ENCODE results near the gene XRN2. TPM values are rescaled to one million over a fixed set of nuclear protein-coding genes. Genes with fewer than 3 reads are reported as not detected.

Gene XRN2
- total and polyA plus RNA-seq, 4 donors = 20.9 to 40.3 (median 25.2) TPM

DNA sequence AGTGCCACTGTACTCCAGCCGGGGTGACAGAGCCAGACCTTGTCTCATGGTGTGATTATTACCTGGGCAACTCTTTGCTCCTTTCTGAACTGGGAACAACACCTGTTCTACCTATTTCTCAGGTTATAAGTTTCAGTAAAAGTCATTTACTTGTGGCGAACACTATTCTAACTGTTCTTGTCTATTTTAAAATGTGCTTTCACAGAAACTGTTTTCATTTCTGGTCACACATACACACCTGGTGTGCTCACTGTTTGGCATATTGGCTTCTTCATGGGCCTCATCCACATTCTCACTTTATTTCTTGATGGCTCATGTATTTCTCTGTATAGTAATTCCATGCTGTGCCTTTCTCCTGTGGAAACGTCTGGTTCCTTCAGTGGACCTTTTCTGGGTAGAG, 30.5 kb upstream of the XRN2 start:
- Histone ChIP-seq H3K9me3 (ENCODE audit: control insufficient read depth in 4 of 4, low read length in 3 of 4) (no peaks in the 10 kb centered on the region), H3K36me3 (ENCODE audit: control insufficient read depth in 4 of 4, insufficient read depth in 3 of 4, low read depth in 1 of 4, low read length in 3 of 4) (no peaks in the 10 kb centered on the region), H3K4me3 (ENCODE audit: low read depth in 1 of 3, low read length in 3 of 3) (no peak overlapping the region), H3K4me1 (ENCODE audit: control insufficient read depth in 4 of 4, insufficient read depth in 4 of 4, low read length in 3 of 4) (no peaks in the 10 kb centered on the region), H3K27ac (ENCODE audit: low read depth in 1 of 2, low read length in 2 of 2) (no peak overlapping the region), H3K27me3 (ENCODE audit: control insufficient read depth in 4 of 4, insufficient read depth in 4 of 4, low read length in 3 of 4) (no peaks in the 10 kb centered on the region), H3K9ac (ENCODE audit: low read depth in 1 of 2, low read length in 2 of 2) (no peak overlapping the region)
- no peak for TF ChIP-seq TAF1 (conservative IDR thresholded peaks at IDR 0.05)
- TF ChIP-seq, protein P1, sequence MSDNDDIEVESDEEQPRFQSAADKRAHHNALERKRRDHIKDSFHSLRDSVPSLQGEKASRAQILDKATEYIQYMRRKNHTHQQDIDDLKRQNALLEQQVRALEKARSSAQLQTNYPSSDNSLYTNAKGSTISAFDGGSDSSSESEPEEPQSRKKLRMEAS (IDR thresholded peaks at IDR 0.05) = no peak
- TF ChIP-seq JUND (IDR thresholded peaks at IDR 0.05) = no peak
- TF ChIP-seq RXRA (IDR thresholded peaks at IDR 0.05) = no peak
- TF ChIP-seq, protein P2, sequence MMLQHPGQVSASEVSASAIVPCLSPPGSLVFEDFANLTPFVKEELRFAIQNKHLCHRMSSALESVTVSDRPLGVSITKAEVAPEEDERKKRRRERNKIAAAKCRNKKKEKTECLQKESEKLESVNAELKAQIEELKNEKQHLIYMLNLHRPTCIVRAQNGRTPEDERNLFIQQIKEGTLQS (IDR thresholded peaks at IDR 0.05) = no peak
- no peak for TF ChIP-seq RAD21 (IDR thresholded peaks at IDR 0.05)
- no peak for DNase-seq (ENCODE audit: low spot score)
- 77% methylated on average over 3 of the region's 3 CpGs for WGBS

DNA sequence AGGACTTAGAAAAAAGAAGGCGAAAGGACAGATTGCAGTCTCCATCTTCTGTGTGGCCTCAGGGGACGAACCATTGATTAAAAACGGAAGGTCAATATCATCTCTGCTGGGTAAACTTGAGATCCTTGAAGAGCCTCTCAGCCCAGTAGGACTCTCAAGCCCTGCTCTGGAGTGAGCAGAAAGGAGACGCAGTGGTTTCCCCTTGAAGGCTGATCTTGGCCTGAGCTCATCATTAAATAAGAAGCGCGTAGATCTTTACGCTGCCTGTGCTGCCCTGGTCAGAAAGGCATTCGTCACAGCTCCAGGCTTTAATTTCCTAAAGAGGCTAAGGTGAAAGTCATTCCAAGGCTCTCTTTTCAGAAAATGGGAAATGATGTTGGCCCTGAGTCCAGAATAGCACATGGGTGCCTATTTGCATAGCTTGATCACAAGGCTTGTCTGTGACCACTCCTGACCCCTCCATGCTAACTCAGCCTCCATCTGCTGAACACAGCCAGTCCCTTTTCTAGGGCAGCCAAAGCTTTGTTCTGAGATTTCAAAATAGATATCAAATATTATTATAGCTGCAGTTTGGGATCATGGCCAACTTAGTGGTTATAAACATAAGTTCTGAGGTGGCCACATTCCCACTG, 29.3 kb upstream of the XRN2 start:
- H3K9ac ChIP-seq (ENCODE audit: low read depth in 1 of 2, low read length in 2 of 2) = no peak overlapping the region
- no peak overlapping the region for H3K4me3 ChIP-seq (ENCODE audit: low read depth in 1 of 3, low read length in 3 of 3)
- DNase-seq (ENCODE audit: low spot score) = no peak
- H3K4me1 ChIP-seq (ENCODE audit: control insufficient read depth in 4 of 4, insufficient read depth in 4 of 4, low read length in 3 of 4) = no peaks in the 10 kb centered on the region
- TF ChIP-seq YY1 (IDR thresholded peaks at IDR 0.05) = no peak
- no peak for TF ChIP-seq HNF4A (conservative IDR thresholded peaks at IDR 0.05)
- TF ChIP-seq, protein P3, sequence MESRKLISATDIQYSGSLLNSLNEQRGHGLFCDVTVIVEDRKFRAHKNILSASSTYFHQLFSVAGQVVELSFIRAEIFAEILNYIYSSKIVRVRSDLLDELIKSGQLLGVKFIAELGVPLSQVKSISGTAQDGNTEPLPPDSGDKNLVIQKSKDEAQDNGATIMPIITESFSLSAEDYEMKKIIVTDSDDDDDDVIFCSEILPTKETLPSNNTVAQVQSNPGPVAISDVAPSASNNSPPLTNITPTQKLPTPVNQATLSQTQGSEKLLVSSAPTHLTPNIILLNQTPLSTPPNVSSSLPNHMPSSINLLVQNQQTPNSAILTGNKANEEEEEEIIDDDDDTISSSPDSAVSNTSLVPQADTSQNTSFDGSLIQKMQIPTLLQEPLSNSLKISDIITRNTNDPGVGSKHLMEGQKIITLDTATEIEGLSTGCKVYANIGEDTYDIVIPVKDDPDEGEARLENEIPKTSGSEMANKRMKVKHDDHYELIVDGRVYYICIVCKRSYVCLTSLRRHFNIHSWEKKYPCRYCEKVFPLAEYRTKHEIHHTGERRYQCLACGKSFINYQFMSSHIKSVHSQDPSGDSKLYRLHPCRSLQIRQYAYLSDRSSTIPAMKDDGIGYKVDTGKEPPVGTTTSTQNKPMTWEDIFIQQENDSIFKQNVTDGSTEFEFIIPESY (IDR thresholded peaks at IDR 0.05) = no peak
- TF ChIP-seq RXRA (IDR thresholded peaks at IDR 0.05) = no peak
- TF ChIP-seq, protein P4, sequence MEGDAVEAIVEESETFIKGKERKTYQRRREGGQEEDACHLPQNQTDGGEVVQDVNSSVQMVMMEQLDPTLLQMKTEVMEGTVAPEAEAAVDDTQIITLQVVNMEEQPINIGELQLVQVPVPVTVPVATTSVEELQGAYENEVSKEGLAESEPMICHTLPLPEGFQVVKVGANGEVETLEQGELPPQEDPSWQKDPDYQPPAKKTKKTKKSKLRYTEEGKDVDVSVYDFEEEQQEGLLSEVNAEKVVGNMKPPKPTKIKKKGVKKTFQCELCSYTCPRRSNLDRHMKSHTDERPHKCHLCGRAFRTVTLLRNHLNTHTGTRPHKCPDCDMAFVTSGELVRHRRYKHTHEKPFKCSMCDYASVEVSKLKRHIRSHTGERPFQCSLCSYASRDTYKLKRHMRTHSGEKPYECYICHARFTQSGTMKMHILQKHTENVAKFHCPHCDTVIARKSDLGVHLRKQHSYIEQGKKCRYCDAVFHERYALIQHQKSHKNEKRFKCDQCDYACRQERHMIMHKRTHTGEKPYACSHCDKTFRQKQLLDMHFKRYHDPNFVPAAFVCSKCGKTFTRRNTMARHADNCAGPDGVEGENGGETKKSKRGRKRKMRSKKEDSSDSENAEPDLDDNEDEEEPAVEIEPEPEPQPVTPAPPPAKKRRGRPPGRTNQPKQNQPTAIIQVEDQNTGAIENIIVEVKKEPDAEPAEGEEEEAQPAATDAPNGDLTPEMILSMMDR (IDR thresholded peaks at IDR 0.05; ENCODE audit: low read depth, low read length, missing input control) = no peak
- TF ChIP-seq HNF4G (IDR thresholded peaks at IDR 0.05) = no peak
- TF ChIP-seq FOXA1 (IDR thresholded peaks at IDR 0.05) = no peak
- no peak for TF ChIP-seq EGR1 (IDR thresholded peaks at IDR 0.05; ENCODE audit: low read depth in 2 of 2)
- H3K27me3 ChIP-seq (ENCODE audit: control insufficient read depth in 4 of 4, insufficient read depth in 4 of 4, low read length in 3 of 4) = no peaks in the 10 kb centered on the region
- no peak overlapping the region for H3K27ac ChIP-seq (ENCODE audit: low read depth in 1 of 2, low read length in 2 of 2)
- H3K36me3 ChIP-seq (ENCODE audit: control insufficient read depth in 4 of 4, insufficient read depth in 3 of 4, low read depth in 1 of 4, low read length in 3 of 4) = no peaks in the 10 kb centered on the region
- no peaks in the 10 kb centered on the region for H3K9me3 ChIP-seq (ENCODE audit: control insufficient read depth in 4 of 4, low read length in 3 of 4)
- 87% methylated on average over 8 of the region's 8 CpGs for WGBS

DNA sequence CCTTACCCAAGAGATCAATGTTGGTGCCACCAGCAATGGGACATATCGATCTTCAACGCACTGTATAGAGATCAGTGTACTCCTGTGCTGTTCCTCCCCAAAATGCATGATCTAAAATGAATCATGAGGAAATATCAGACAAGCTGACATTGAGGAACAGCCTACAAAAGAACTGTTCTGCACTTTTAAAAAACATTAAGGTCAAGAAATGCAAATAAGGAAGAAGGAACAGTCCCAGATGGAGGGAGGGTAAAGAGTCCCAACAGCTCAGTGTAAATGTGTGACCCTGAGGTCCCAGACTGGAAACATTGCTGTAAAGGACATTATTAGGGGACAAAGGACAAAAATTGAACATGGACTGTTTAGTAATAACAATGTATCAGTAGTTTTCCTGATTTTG, 24.3 kb upstream of the XRN2 start:
- no peak for DNase-seq (ENCODE audit: low spot score)
- Histone ChIP-seq H3K9ac (ENCODE audit: low read depth in 1 of 2, low read length in 2 of 2) (no peak overlapping the region), H3K36me3 (ENCODE audit: control insufficient read depth in 4 of 4, insufficient read depth in 3 of 4, low read depth in 1 of 4, low read length in 3 of 4) (no peaks in the 10 kb centered on the region), H3K27ac (ENCODE audit: low read depth in 1 of 2, low read length in 2 of 2) (no peak overlapping the region), H3K4me1 (ENCODE audit: control insufficient read depth in 4 of 4, insufficient read depth in 4 of 4, low read length in 3 of 4) (peaks cover 0 to 5% (median 0%) of the 10 kb centered on the region in 4 donors), H3K9me3 (ENCODE audit: control insufficient read depth in 4 of 4, low read length in 3 of 4) (no peaks in the 10 kb centered on the region), H3K4me3 (ENCODE audit: low read depth in 1 of 3, low read length in 3 of 3) (no peak overlapping the region), H3K27me3 (ENCODE audit: control insufficient read depth in 4 of 4, insufficient read depth in 4 of 4, low read length in 3 of 4) (no peaks in the 10 kb centered on the region)
- 95% methylated on average over 2 of the region's 2 CpGs for WGBS
- no peak for TF ChIP-seq FOXA1 (IDR thresholded peaks at IDR 0.05)
- no peak for TF ChIP-seq YY1 (IDR thresholded peaks at IDR 0.05)
- no peak for TF ChIP-seq HNF4A (conservative IDR thresholded peaks at IDR 0.05)
- no peak for TF ChIP-seq NR2F2 (IDR thresholded peaks at IDR 0.05)
- no peak for TF ChIP-seq JUND (IDR thresholded peaks at IDR 0.05)
- TF ChIP-seq, protein P1 (IDR thresholded peaks at IDR 0.05) = no peak
- TF ChIP-seq, protein P5, sequence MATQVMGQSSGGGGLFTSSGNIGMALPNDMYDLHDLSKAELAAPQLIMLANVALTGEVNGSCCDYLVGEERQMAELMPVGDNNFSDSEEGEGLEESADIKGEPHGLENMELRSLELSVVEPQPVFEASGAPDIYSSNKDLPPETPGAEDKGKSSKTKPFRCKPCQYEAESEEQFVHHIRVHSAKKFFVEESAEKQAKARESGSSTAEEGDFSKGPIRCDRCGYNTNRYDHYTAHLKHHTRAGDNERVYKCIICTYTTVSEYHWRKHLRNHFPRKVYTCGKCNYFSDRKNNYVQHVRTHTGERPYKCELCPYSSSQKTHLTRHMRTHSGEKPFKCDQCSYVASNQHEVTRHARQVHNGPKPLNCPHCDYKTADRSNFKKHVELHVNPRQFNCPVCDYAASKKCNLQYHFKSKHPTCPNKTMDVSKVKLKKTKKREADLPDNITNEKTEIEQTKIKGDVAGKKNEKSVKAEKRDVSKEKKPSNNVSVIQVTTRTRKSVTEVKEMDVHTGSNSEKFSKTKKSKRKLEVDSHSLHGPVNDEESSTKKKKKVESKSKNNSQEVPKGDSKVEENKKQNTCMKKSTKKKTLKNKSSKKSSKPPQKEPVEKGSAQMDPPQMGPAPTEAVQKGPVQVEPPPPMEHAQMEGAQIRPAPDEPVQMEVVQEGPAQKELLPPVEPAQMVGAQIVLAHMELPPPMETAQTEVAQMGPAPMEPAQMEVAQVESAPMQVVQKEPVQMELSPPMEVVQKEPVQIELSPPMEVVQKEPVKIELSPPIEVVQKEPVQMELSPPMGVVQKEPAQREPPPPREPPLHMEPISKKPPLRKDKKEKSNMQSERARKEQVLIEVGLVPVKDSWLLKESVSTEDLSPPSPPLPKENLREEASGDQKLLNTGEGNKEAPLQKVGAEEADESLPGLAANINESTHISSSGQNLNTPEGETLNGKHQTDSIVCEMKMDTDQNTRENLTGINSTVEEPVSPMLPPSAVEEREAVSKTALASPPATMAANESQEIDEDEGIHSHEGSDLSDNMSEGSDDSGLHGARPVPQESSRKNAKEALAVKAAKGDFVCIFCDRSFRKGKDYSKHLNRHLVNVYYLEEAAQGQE (IDR thresholded peaks at IDR 0.05) = no peak
- no peak for TF ChIP-seq SP1 (IDR thresholded peaks at IDR 0.05)
- TF ChIP-seq RAD21 (IDR thresholded peaks at IDR 0.05) = no peak
- no peak for TF ChIP-seq GABPA (IDR thresholded peaks at IDR 0.05 in 1 of 2, conservative IDR thresholded peaks at IDR 0.05 in 1 of 2)
- TF ChIP-seq, protein P2 (IDR thresholded peaks at IDR 0.05) = no peak
- TF ChIP-seq HNF4G (IDR thresholded peaks at IDR 0.05) = no peak

Data from liver (tissue), 9 donors.